C4-2B (cell line): ENCODE data around the gene ALPL.

ENCODE experiments used
- H3K27ac ChIP-seq: fragments of 450-650 bp; 2 replicates; pipeline ENCODE4 v1.5.1; 2017
- ZFX ChIP-seq: fragments of 450-650 bp; IDR thresholded peaks from 2 replicates; pipeline ENCODE4 v1.6.1; 2017
- TF ChIP-seq, protein P1 (sequence below): fragments of 450-650 bp; conservative IDR thresholded peaks from 2 replicates; pipeline ENCODE4 v1.5.1; 2017; ENCODE audit warnings: mild to moderate bottlenecking

The ALPL gene

DNA sequence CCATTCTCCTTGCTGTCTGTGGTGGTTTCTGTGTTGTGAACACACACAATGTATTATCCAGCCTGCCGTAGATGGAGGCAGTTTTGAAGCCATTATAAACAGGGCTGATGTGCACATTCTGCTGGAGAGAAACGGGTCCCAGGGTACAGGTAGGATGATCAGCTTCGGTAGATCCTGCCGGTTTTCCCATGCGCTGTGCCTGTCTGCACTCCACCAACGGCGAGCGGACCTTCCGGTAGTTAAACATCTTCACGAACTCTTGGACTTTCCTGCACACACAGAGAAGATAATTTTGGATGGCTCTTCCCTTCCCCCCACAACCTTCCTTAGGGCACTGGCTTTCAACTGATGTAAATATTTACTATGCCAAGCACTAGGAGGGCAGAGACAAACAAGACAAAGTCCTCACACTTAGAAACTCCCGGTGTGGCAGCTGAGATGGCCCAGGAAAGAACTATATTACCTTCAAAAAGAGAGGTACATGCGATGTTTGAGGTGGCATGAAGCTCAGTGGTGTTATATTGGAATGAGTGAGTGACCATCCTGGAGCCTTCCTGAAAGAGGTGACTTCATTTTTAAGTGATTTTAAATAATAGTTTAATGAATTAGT lies 41.7 kb downstream of the ALPL start:
- no peak overlapping the region for H3K27ac ChIP-seq
- TF ChIP-seq ZFX = no peak
- TF ChIP-seq, protein P1, sequence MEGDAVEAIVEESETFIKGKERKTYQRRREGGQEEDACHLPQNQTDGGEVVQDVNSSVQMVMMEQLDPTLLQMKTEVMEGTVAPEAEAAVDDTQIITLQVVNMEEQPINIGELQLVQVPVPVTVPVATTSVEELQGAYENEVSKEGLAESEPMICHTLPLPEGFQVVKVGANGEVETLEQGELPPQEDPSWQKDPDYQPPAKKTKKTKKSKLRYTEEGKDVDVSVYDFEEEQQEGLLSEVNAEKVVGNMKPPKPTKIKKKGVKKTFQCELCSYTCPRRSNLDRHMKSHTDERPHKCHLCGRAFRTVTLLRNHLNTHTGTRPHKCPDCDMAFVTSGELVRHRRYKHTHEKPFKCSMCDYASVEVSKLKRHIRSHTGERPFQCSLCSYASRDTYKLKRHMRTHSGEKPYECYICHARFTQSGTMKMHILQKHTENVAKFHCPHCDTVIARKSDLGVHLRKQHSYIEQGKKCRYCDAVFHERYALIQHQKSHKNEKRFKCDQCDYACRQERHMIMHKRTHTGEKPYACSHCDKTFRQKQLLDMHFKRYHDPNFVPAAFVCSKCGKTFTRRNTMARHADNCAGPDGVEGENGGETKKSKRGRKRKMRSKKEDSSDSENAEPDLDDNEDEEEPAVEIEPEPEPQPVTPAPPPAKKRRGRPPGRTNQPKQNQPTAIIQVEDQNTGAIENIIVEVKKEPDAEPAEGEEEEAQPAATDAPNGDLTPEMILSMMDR = no peak

DNA sequence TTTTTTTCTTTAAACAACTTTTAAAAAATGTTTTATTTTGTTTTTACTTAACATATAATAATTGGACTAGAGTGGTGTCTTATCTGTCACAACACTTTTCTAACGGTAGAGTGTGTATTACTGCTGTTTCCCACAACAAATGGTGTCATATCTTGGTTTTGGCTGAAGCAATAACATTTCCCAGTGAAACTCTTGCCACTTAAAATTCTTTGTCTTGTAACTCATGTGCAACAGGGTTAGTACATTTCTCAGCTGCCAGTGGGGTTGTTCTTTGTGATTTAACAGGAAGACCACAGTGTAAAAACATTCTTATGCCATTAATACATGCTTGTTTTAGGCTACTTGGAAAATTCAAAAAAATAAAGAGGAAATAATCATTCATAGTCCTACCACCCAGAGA lies 43.5 kb downstream of the ALPL start:
- H3K27ac ChIP-seq = no peak overlapping the region
- TF ChIP-seq ZFX = no peak
- TF ChIP-seq, protein P1 = no peak

DNA sequence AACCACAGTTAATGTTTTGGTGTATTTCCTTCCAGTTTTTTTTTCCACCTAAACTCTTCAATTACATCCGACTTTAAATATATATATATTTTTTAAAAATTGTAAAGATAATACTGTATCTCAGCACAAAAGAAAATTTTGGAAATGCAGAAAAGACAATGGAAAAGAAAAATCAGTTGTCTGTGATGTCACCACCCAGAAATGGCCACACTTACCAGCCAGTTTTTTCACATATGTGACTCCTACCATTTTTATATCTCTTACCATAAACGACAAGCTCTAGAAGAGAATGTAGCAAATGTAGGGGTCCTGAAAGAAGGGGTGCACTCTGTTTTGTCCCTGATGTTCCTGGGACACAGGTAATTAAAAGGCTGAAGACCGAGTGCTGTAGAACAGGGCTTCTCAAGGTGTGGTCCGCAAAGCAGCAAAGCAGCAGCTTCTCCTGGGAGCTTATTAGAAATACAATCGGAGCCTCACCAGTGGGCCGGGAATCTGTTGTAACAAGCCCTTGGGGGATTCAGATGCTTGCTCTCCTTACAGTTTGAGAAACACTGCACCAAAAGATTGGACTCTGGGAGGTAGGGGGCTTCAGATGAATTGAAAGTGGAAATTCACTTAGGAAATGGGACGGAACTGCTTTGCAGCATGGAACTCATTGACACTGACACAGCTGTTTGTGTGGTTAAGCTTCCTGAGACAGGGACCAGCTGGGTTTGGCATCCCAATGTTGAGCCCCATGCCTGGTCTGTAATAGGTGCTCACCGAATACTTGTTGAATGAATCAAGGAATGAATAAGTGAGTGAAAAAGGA lies 44.1 kb downstream of the ALPL start:
- no peak overlapping the region for H3K27ac ChIP-seq
- TF ChIP-seq ZFX = no peak
- TF ChIP-seq, protein P1 = no peak

DNA sequence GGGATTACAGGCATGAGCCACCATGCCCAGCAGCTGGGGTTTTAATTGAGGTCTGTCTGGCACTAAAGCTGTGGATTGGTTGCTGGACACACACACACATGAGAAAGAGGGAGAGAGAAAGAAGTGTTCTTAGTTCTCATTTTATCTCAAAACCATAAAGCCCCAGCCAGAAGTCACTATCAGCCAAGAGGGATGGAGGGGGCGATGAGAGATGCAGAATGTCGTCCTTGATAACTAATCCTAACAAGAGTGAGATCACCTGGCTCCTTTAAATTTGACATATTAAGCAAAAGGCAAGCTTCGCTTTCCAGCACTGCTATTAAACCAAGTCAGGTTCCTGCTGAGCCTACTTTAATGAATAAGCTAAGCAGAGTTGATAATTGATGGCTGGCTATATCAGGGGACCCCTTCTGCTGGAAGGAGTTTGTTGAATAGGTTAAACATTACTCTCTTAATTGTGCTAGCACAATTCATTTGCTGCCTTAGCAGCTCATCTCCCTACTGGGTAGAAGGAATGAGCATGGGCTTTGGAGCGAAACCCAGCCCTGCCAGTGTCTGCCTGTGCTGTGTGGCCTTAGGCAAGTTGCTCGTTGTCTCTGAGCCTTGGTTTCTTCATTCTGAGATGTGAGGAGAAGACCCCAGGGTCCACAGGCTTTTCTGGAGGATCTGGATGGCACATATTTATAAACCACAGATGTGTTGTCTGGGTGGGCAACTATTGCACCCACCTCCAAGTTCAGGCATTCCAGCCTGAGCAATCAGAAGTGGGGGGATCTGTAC lies 50.8 kb downstream of the ALPL start:
- TF ChIP-seq, protein P1 = no peak
- no peak for TF ChIP-seq ZFX
- H3K27ac ChIP-seq = no peak overlapping the region

DNA sequence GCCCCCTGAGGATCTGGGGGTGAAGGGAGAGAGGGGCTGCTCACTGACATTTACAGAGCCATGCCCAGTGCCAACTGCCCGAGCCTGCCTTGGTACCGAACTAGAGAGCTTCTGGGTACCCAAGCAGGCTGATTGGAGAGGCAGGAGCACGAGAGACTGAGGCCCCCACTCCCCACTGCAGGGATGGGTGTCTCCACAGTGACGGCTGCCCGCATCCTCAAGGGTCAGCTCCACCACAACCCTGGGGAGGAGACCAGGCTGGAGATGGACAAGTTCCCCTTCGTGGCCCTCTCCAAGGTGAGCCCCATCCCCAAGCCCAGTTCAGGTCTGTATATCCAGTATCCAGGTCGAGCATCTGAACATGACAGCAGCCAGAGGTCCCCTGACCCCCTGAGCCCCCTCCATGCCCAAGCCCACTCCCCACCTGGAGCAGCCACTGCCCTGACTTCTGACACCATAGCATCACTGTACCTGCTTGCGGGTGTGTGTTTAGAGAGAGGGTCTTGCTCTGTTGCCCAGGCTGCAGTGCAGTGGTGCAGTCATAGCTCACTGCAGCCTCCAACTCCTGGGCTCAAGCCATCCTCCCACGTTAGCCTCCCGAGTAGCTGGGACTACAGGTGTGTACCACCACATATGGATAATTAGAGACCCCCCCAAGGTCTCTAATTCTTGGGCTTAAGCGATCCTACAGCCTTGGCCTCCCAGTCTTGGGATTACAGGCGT lies 51.9 kb downstream of the ALPL start:
- TF ChIP-seq, protein P1 = no peak
- TF ChIP-seq ZFX = no peak
- H3K27ac ChIP-seq = no peak overlapping the region

DNA sequence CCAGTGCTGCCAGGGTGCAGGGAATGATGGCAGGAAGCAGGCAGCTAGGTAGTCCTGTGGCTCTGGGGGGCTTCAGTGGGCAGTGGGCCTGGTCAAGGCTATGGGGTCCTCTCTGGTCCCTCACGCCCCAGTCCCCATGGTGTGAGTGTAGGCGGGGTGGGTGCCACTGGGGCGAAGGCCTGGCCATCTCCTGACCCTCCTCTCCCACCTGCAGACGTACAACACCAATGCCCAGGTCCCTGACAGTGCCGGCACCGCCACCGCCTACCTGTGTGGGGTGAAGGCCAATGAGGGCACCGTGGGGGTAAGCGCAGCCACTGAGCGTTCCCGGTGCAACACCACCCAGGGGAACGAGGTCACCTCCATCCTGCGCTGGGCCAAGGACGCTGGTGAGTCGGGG lies 53.7 kb downstream of the ALPL start:
- no peak for TF ChIP-seq ZFX
- TF ChIP-seq, protein P1 = no peak
- no peak overlapping the region for H3K27ac ChIP-seq
